Measurements from ENCODE around the gene CPNE4. TPM values are rescaled to one million over a fixed set of nuclear protein-coding genes. Genes with fewer than 3 reads are reported as not detected.

CPNE4 gene
- total RNA-seq, 1 donor from 2014 or later, result 2.7 TPM

GRCh38 chr3:131901686-131902085 is 133.1 kb downstream of the CPNE4 start:
- Mint-ChIP-seq H3K36me3 (ENCODE audit: unreplicated experiment) (no peaks in the 10 kb centered on the region), H3K27ac (ENCODE audit: unreplicated experiment) (no peak overlapping the region), H3K4me3 (ENCODE audit: unreplicated experiment) (no peak overlapping the region), H3K4me1 (ENCODE audit: low read depth, unreplicated experiment) (peaks cover 5% of the 10 kb centered on the region), H3K9me3 (ENCODE audit: unreplicated experiment) (no peaks in the 10 kb centered on the region), H3K27me3 (ENCODE audit: unreplicated experiment) (peaks cover 2% of the 10 kb centered on the region)
- no peak for TF ChIP-seq CTCF (IDR thresholded peaks at IDR 0.05; ENCODE audit: partially characterized antibody, unreplicated experiment)
- no peak for DNase-seq

GRCh38 chr3:131900891-131901290 is 133.9 kb downstream of the CPNE4 start:
- H3K4me3 Mint-ChIP-seq (ENCODE audit: unreplicated experiment), result no peak overlapping the region
- H3K4me1 Mint-ChIP-seq (ENCODE audit: low read depth, unreplicated experiment), result peaks cover 5% of the 10 kb centered on the region
- H3K9me3 Mint-ChIP-seq (ENCODE audit: unreplicated experiment), result no peaks in the 10 kb centered on the region
- no peak for TF ChIP-seq CTCF (IDR thresholded peaks at IDR 0.05; ENCODE audit: partially characterized antibody, unreplicated experiment)
- no peak for DNase-seq
- no peaks in the 10 kb centered on the region for H3K36me3 Mint-ChIP-seq (ENCODE audit: unreplicated experiment)
- no peak overlapping the region for H3K27ac Mint-ChIP-seq (ENCODE audit: unreplicated experiment)
- H3K27me3 Mint-ChIP-seq (ENCODE audit: unreplicated experiment), result peaks cover 2% of the 10 kb centered on the region

- Mint-ChIP-seq H3K27me3 (ENCODE audit: unreplicated experiment) (peaks cover 2% of the 10 kb centered on the region), H3K36me3 (ENCODE audit: unreplicated experiment) (no peaks in the 10 kb centered on the region), H3K4me3 (ENCODE audit: unreplicated experiment) (no peak overlapping the region), H3K27ac (ENCODE audit: unreplicated experiment) (no peak overlapping the region), H3K4me1 (ENCODE audit: low read depth, unreplicated experiment) (peaks cover 5% of the 10 kb centered on the region), H3K9me3 (ENCODE audit: unreplicated experiment) (no peaks in the 10 kb centered on the region)
- DNase-seq, result no peak
- TF ChIP-seq CTCF (IDR thresholded peaks at IDR 0.05; ENCODE audit: partially characterized antibody, unreplicated experiment), result no peak
Measured at GRCh38 chr3:131899021-131899420, 135.8 kb downstream of the CPNE4 start.

- H3K4me3 Mint-ChIP-seq (ENCODE audit: unreplicated experiment), result no peak overlapping the region
- no peak overlapping the region for H3K27ac Mint-ChIP-seq (ENCODE audit: unreplicated experiment)
- H3K36me3 Mint-ChIP-seq (ENCODE audit: unreplicated experiment), result no peaks in the 10 kb centered on the region
- no peak for DNase-seq
- H3K9me3 Mint-ChIP-seq (ENCODE audit: unreplicated experiment), result no peaks in the 10 kb centered on the region
- no peak for TF ChIP-seq CTCF (IDR thresholded peaks at IDR 0.05; ENCODE audit: partially characterized antibody, unreplicated experiment)
- H3K4me1 Mint-ChIP-seq (ENCODE audit: low read depth, unreplicated experiment), result peaks cover 5% of the 10 kb centered on the region
- H3K27me3 Mint-ChIP-seq (ENCODE audit: unreplicated experiment), result no peaks in the 10 kb centered on the region
Measured at GRCh38 chr3:131898346-131898745, 136.5 kb downstream of the CPNE4 start.

- TF ChIP-seq CTCF (IDR thresholded peaks at IDR 0.05; ENCODE audit: partially characterized antibody, unreplicated experiment), result no peak
- Mint-ChIP-seq H3K36me3 (ENCODE audit: unreplicated experiment) (no peaks in the 10 kb centered on the region), H3K4me1 (ENCODE audit: low read depth, unreplicated experiment) (peaks cover 4% of the 10 kb centered on the region), H3K4me3 (ENCODE audit: unreplicated experiment) (no peak overlapping the region), H3K9me3 (ENCODE audit: unreplicated experiment) (no peaks in the 10 kb centered on the region), H3K27me3 (ENCODE audit: unreplicated experiment) (no peaks in the 10 kb centered on the region), H3K27ac (ENCODE audit: unreplicated experiment) (no peak overlapping the region)
- no peak for DNase-seq
Measured at GRCh38 chr3:131896285-131896684, 138.5 kb downstream of the CPNE4 start.

Data from glutamatergic neuron (in vitro differentiated cells).